Activated CD8-positive, alpha-beta memory T cell treated with anti-CD3 and anti-CD28 coated beads for 1 hour (primary cell): ENCODE measurements around the gene RMND1.
"Not testable (repeated sequence)": the region's sequence is repeated elsewhere in the genome, so short reads cannot be mapped to it uniquely, and the experiment has no call there.

Experiments
- DNase-seq, 2 donors: peaks; one replicate each; pipeline ENCODE4 v3.0.0-alpha.2; 2020; ENCODE audit warnings: low read depth in 1 of 2; ENCODE audit errors: extremely low read depth in 1 of 2

Gene RMND1

DNA sequence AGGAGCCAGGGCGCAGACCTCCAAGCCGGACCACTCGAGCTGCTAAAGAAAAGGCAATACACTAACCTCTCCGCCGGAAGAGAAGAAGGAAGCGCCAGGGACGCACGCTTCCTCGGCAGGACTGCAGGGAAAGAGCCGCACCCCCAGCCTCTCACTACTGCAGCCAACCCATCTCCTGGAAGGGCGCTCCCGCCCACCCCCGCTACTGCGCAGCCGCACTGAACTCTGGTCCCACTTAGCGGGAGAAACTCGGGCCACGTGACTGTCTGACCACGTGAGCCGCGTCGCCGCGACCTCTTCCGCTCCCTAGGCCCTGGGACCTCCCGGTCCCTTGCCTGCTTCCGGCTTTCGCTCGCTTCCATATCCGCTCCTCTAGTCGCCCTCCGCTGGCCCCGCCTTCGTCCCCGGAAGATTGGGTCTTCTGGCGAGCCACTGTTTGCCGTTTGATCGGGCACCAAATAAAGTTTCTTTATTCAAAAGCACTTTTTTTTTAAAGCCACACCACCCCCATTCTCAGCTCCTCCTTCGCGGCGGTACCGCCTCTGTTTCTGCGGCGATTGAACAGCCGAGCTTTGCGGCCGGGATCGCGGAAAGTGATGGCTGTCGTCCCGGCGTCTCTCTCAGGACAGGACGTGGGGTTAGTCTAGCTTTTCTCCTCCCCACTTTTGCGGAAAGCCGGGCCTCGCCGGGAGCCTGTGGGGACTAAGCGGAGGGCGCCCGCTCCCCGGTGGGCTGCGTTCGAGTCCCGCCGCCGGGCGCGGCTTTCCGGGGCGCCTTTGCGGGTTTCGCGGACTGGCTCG, at the start of gene RMND1:
RMND1 (minus strand) TSS at position 177 of the 800 bp plus-strand sequence. CDS start 6,315 bp downstream, outside the sequence.
- peak; percentile 97 to 99 for DNase-seq

DNA sequence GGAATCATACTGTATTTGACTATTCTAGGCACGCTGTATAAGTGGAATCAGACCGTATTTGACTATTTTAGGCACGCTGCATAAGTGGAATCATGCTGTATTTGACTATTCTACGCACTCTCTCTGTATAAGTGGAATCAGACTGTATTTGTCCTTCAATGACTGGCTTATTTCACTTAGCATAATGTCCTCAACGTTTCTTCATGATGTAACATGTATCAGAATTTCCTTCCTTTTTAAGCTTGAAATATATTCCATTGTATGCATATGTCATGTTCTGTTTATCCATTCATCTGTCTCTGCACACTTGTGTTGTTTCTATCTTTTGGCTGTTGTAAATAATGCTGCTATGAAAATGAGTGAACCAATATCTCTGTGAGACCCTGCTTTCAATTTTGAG, 47.6 kb upstream of the RMND1 start:
- DNase-seq, result no peak

DNA sequence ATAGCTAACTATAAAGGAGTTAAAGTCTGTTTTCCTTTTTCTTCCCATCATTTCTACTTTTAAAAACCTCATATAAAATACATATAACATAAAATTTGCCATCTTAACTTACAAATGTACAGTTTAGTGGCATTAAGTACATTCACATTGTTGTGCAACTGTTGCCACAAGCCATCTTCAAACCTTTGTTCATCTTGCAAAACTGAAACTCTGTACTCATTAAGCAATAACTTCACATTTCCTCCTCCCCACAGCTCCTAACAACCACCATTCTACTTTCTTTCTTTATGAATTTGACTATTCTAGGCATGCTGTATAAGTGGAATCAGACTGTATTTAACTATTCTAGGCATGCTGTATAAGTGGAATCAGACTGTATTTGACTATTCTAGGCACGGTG, 46.4 kb upstream of the RMND1 start:
- no peak for DNase-seq

- DNase-seq, result no peak
Observed at GRCh38 chr6:151497905-151498304, 46.0 kb upstream of the RMND1 start.

GRCh38 chr6:151495380-151495779, 43.5 kb upstream of the RMND1 start:
- DNase-seq, result no peak

GRCh38 chr6:151494936-151495320, 43.0 kb upstream of the RMND1 start:
- DNase-seq, result no peak

DNA sequence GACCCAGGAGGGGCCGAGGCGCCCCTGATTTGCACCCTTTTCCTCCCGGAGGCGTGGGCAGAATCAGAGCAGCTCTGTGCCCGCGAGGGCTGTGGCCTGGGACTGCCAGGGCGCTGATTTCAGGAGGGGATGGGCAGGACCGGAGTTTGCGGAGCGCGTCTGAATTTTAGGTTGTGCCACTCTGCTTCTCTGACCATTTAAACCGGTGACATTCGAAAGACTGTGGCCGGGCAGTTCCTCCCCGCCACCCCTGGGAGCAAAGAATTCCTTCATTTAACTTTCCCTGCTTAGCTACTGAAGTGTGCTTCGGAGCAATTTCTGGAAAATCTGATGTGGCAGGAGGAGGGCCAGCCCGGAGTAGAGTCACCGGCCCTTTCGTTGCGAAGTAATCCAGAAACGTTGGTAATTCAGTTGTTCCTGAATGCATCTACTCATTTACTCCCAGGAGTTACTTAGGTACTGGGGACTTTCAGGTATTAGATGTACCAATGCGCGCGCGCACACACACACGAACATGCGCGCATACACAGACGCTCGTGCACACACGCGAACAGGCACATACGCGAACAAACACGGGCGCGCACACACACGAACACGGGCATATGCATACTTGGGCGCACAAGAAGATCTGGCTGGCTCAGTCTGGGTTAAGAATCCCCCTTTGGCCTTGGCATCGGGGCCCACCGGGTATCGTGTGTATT, 42.5 kb upstream of the RMND1 start:
- no peak for DNase-seq

DNA sequence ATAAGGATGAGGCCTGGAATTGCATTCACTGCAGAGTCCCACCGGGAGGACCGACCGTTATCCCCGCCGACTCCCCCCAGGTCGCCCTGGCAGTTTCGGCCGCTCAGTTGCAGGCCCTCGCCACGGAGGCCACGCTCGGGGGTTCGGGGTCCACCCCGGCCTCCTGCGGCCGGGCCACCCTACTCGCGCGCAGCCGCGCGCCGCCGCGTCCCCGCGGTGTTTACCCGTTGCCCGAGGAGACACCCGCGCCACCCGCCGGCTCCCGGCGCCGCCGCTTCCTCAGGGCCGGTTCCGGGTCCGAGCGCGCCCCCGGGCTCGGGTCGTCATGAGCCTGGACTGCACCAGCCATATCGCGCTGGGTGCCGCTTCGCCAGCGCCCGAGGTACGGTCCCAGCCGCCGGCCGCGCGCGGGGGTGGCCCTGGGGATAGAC, 41.9 kb upstream of the RMND1 start, which contains the start of gene CCDC170:
CCDC170 (plus strand) TSS at position 214 of the 431 bp plus-strand sequence; CDS start at position 326, 112 bp downstream.
- DNase-seq, result no peak

GRCh38 chr6:151493161-151493803, 41.4 kb upstream of the RMND1 start:
- DNase-seq, result no peak

- DNase-seq, result no peak
Observed at GRCh38 chr6:151490996-151491395, 39.1 kb upstream of the RMND1 start.

GRCh38 chr6:151488226-151488625, 36.3 kb upstream of the RMND1 start:
- no peak for DNase-seq

- no peak for DNase-seq
Observed at GRCh38 chr6:151483994-151484393, 32.1 kb upstream of the RMND1 start.

- DNase-seq, result no peak
Observed at GRCh38 chr6:151482290-151482689, 30.4 kb upstream of the RMND1 start.

GRCh38 chr6:151481786-151482185, 29.9 kb upstream of the RMND1 start:
- no peak for DNase-seq

- no peak for DNase-seq
Observed at GRCh38 chr6:151478670-151479069, 26.7 kb upstream of the RMND1 start.

DNA sequence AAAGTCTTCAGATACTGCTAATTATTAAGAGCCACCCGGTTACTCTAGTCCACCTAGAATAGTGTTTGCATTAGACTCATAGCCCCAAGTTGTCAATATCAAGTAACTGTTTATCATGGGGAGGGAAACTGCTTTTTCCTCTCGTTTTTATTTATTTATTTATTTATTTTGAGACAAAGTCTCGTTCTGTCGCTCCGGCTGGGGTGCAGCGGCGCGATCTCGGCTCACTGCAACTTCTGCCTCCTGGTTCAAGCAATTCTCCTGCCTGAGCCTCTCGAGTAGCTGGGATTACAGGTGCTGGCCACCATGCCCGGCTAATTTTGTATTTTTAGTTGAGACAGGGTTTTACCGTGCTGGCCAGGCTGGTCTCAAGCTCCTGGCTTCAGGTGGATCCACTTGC, 25.8 kb upstream of the RMND1 start:
- no peak for DNase-seq

DNA sequence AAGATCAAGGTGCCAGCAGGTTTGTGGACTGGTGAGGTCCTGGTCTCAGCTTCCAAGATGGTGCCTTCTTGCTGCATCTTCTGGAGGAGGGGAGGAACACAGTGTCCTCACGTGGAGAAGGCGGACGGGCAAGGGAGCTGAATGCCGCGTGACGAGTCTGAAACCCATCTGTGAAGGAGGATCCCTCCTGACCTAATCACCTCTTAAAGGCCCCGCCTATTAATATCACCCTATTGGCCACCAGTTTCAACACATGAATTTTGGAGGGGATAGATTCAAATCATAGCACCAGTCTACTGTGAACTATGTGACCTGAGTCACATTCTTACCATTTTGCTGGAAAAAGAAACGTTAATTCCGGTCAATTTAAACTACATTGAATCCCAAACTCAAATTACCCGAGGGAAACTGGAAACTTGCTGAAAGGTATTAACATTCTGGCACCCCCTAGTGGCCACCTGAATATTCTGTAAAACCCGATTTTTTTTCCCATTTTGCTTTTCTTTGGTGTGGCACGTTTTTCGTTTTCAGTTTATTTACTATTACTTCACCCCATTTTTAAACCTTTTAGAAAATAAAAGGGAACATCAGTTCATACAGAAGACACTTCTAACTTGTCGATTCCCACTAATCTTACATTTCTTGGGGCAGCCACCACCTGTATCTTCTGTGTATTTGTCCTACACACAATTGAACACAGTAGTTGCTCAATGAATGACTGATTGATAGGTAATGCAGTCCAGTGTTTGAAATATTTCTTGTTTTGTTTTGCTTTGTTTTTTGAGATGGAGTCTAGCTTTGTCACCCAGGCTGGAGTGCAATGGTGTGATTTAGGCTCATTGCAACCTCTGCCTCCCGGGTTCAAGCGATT, 24.0 kb upstream of the RMND1 start:
- peak in 1 of 2 donors; percentile 24 for DNase-seq

DNA sequence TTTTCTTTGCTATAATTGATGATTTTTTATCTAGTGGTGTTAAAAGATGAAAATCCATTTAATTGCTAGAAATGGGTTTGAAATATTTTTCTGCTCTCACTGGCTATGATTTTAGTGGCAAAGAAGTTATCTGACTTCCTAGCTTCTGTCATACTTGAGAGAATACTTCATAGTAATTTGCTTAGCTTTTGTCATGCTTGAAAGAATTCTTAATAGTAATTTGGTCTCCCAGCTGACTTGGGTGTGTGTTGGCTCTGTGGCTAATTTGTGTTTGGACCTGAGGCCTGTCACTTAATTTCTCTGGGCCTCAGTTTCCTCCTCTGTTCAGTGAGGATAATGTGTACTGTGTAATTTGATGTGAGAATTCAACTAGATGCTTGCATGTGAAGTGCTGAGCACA, 12.8 kb upstream of the RMND1 start:
- no peak for DNase-seq

DNA sequence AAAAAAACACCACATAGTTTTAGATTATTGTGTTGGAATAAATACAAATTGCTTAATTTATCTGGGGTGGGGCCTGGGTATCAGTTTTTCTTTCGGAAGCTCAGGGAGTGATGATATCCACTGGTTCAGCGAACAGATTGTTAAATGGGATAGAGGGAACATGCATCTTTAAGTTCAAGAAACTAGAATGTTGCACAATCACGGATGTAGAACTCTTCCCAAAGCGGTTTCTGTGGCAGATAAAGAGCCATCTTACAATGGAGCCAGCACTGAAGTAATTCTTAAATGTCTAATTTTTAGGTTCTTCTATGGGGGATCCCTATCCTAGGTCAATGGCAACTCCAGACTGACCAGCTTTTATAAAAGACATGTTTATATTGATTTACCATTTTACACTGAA, 9.7 kb upstream of the RMND1 start:
- no peak for DNase-seq

DNA sequence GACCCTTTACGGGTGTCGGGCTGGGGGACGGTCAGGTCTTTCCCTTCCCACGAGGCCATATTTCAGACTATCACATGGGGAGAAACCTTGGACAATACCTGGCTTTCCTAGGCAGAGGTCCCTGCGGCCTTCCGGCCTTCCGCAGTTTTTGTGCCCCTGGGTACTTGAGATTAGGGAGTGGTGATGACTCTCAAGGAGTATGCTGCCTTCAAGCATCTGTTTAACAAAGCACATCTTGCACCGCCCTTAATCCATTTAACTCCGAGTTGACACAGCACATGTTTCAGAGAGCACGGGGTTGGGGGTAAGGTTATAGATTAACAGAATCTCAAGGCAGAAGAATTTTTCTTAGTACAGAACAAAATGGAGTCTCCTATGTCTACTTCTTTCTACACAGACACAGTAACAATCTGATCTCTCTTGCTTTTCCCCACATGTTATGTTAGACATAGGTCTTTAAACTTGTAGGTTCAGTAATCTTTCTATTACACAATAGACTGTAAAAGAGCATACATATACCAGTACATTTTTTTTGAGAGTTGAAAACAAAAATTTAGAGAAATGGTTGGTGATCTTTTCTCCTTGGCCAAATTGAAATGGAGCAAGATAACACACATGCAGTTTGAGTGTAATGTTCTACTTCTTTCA, 3.9 kb upstream of the RMND1 start:
- not testable (repeated sequence) for DNase-seq
